ENCODE results near the gene LILRB4. TPM values are rescaled to one million over a fixed set of nuclear protein-coding genes. Genes with fewer than 3 reads are reported as not detected.
A peak's percentile ranks its signal among the peaks of the same experiment; 100 is the strongest.

The LILRB4 gene
- total RNA-seq, 4 donors from 2014 or later: 0.38 to 3.2 (median 0.86) TPM; not detected in 1

GRCh38 chr19:54648129-54648528, 14.7 kb upstream of the LILRB4 start:
- no peaks in the 10 kb centered on the region for H3K4me1 ChIP-seq
- H3K9me3 ChIP-seq: no peaks in the 10 kb centered on the region
- WGBS: 68% methylated on average over 4 of the region's 4 CpGs
- no peak overlapping the region for H3K4me3 ChIP-seq
- H3K27ac ChIP-seq: no peak overlapping the region
- no peak for DNase-seq (ENCODE audit: low spot score in 2 of 2)
- no peak for TF ChIP-seq POLR2AphosphoS5 (IDR thresholded peaks at IDR 0.05)
- TF ChIP-seq CTCF (IDR thresholded peaks at IDR 0.05): no peak
- TF ChIP-seq POLR2A (IDR thresholded peaks at IDR 0.05): no peak
- no peak for TF ChIP-seq EP300 (IDR thresholded peaks at IDR 0.05)
- H3K36me3 ChIP-seq: no peaks in the 10 kb centered on the region
- peaks cover 10% of the 10 kb centered on the region for H3K27me3 ChIP-seq

GRCh38 chr19:54650108-54650655, 12.6 kb upstream of the LILRB4 start:
- Histone ChIP-seq H3K4me1 (no peaks in the 10 kb centered on the region), H3K9me3 (no peaks in the 10 kb centered on the region), H3K27ac (no peak overlapping the region), H3K4me3 (no peak overlapping the region), H3K27me3 (peaks cover 10% of the 10 kb centered on the region), H3K36me3 (no peaks in the 10 kb centered on the region)
- no peak for TF ChIP-seq POLR2AphosphoS5 (IDR thresholded peaks at IDR 0.05)
- no peak for TF ChIP-seq POLR2A (IDR thresholded peaks at IDR 0.05)
- TF ChIP-seq EP300 (IDR thresholded peaks at IDR 0.05): no peak
- no peak for DNase-seq (ENCODE audit: low spot score in 2 of 2)
- 82% methylated on average over 6 of the region's 6 CpGs for WGBS

GRCh38 chr19:54653181-54653809, 9.5 kb upstream of the LILRB4 start:
- no peak for DNase-seq (ENCODE audit: low spot score in 2 of 2)
- no peak overlapping the region for H3K4me3 ChIP-seq
- no peaks in the 10 kb centered on the region for H3K4me1 ChIP-seq
- no peaks in the 10 kb centered on the region for H3K9me3 ChIP-seq
- WGBS: 37% methylated on average over 6 of the region's 6 CpGs
- H3K27ac ChIP-seq: no peak overlapping the region
- H3K27me3 ChIP-seq: peaks cover 10% of the 10 kb centered on the region
- H3K36me3 ChIP-seq: no peaks in the 10 kb centered on the region
- peak in 1 of 2 donors; percentile 33 for TF ChIP-seq CTCF (IDR thresholded peaks at IDR 0.05)
- no peak for TF ChIP-seq POLR2A (IDR thresholded peaks at IDR 0.05)
- TF ChIP-seq EP300 (IDR thresholded peaks at IDR 0.05): no peak

- H3K27me3 ChIP-seq: peaks cover 10% of the 10 kb centered on the region
- H3K36me3 ChIP-seq: no peaks in the 10 kb centered on the region
- TF ChIP-seq POLR2A (IDR thresholded peaks at IDR 0.05): no peak
- TF ChIP-seq EP300 (IDR thresholded peaks at IDR 0.05): no peak
- H3K4me1 ChIP-seq: no peaks in the 10 kb centered on the region
- H3K27ac ChIP-seq: no peak overlapping the region
- 70% methylated on average over 14 of the region's 14 CpGs for WGBS
- no peak overlapping the region for H3K4me3 ChIP-seq
- no peaks in the 10 kb centered on the region for H3K9me3 ChIP-seq
- DNase-seq (ENCODE audit: low spot score in 2 of 2): no peak
Observed at GRCh38 chr19:54654447-54655321, 8.1 kb upstream of the LILRB4 start.

- no peaks in the 10 kb centered on the region for H3K9me3 ChIP-seq
- no peaks in the 10 kb centered on the region for H3K4me1 ChIP-seq
- no peak overlapping the region for H3K27ac ChIP-seq
- DNase-seq (ENCODE audit: low spot score in 2 of 2): no peak
- WGBS: 84% methylated on average over 6 of the region's 6 CpGs
- H3K27me3 ChIP-seq: peaks cover 5% of the 10 kb centered on the region
- no peak overlapping the region for H3K4me3 ChIP-seq
- no peaks in the 10 kb centered on the region for H3K36me3 ChIP-seq
- TF ChIP-seq EP300 (IDR thresholded peaks at IDR 0.05) (no peak), POLR2AphosphoS5 (IDR thresholded peaks at IDR 0.05) (no peak), POLR2A (IDR thresholded peaks at IDR 0.05) (no peak), CTCF (IDR thresholded peaks at IDR 0.05) (no peak)
Observed at GRCh38 chr19:54659300-54659699, 3.5 kb upstream of the LILRB4 start.

GRCh38 chr19:54660306-54660705, 2.5 kb upstream of the LILRB4 start:
- H3K4me1 ChIP-seq: no peaks in the 10 kb centered on the region
- 91% methylated on average over 5 of the region's 5 CpGs for WGBS
- no peak overlapping the region for H3K4me3 ChIP-seq
- no peak for DNase-seq (ENCODE audit: low spot score in 2 of 2)
- no peaks in the 10 kb centered on the region for H3K9me3 ChIP-seq
- peaks cover 8% of the 10 kb centered on the region for H3K27me3 ChIP-seq
- H3K36me3 ChIP-seq: no peaks in the 10 kb centered on the region
- H3K27ac ChIP-seq: no peak overlapping the region
- TF ChIP-seq POLR2AphosphoS5 (IDR thresholded peaks at IDR 0.05): no peak
- no peak for TF ChIP-seq CTCF (IDR thresholded peaks at IDR 0.05)
- TF ChIP-seq POLR2A (IDR thresholded peaks at IDR 0.05): no peak
- no peak for TF ChIP-seq EP300 (IDR thresholded peaks at IDR 0.05)

All from suprapubic skin (tissue), 4 donors.